Measurements from ENCODE around the gene ALAS1.

The ALAS1 gene

GRCh38 chr3:52221141-52221562 is 23.2 kb downstream of the ALAS1 start:
- DNase-seq (ENCODE audit: low read depth): no peak

GRCh38 chr3:52221563-52222318 is 23.8 kb downstream of the ALAS1 start:
- no peak for DNase-seq (ENCODE audit: low read depth)

DNA sequence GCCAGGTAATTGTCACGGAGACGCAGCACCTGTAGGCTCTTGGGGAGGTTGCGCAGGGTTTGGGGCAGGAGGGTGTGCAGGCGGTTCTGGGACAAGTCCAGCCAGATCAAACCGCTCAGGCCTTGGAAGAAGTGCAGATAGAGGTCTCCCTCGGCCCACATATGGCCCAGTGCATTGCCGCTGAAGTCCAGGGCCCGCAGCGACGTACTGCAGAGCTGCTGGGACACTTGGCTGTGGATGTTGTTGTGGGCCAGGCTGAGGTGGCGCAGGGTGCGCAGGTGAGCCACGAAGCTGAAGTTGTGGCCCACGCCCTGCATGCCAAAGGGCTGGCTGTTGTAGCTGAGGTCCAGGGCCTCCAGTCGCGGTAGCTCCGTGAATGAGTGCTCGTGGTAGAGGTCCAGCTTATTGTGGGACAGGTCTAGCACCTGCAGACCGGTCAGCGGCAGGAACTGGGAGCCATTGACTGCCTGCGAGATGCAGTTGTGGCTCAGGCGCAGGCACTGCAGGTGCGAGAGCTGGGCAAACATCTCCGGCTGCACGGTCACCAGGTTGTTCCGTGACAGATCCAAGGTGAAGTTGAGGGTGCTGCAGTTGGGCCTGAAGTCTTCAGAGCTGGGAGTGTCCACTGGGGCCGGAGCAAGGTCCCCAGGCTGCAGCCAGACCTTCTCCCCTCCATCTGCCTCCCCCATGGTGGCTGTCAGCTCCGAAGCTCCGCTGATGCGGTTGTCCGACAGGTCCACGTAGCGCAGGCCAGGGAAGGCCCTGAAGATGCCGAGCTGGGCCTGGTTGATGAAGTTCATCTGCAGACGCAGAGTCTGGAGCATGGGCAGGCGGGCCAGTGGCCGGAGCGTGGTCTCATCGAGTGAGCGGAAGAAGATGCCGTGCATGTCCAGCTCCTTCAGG is 24.6 kb downstream of the ALAS1 start:
- DNase-seq (ENCODE audit: low read depth): no peak

DNA sequence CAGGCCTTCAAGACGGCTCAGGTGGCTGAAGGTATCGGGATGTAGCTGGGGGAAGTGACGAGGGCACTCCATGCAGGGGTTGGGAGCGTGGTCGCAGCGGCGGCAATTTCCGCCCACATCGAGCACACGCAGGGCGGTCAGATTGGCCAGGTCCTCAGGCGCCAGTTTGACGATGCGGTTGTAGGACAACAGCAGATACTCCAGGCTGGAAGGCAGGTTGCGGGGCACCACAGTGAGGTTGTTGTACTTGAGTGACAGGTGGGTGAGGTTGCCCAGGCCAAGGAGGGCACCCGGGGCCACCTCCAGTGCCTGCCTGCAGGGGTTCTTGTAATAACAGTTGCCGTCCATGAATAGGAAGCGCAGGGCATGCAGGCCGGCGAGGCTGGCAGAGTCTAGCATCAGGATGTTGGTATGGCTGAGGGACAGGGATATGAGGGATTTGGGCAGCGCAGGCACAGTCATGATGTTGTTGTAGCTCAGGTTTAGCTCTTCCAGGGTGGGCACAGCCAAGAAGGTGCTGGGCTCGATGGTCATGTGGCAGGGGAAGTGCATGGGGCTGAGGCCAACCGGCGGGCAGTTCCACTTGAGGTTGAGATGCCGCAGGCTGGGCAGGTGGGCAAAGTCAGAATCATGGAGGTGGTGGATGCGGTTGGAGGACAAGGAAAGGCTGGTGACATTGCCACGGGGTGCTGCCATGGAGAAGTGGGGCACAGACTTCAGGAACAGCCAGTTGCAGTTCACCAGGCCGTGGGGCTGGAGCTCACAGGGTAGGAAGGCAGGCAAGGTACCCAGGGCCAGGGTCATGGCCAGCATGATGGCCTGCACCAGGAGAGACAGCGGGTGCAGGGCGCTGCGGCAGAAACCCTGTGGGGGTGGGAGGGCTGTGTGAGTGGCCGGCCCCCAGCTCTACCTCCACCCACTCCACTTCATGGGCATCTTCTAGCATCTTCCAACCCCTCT is 25.8 kb downstream of the ALAS1 start:
- no peak for DNase-seq (ENCODE audit: low read depth)

DNA sequence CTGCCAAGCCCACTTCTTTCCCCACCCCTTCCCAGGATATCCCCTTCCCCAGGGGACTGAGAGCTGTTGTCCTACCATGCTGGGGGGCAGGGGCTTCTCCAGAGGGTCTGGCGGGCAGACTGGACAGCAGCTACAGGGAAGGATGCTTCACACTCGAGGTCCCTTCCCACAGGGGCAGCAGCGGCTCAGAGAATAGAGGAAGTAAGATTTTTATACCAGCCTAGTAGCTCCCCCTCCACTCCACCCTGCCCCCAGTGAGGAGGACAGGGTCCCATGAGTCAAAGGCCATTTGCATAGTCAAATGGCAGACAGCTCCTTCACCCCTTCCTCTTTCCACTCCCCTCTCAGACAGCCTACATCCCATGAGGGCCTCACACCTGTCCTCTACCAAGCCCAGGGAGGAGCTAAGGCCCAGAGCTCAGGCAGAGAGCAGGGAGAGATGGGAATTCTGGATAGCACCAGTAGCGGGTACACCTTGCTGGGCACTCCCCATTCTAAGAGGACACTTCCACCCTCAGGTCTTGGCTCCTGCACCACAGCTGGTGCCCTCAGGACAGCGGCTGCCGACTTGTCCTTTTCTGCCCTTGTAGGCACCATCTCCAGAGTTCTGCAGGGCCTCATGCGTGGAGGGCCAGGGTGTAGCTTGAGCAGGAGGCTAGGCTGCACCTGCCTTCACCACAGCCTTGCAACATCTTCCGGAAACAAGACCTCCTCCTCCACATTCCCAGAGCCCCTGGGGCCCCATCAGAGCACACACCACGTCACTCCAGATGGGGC is 27.7 kb downstream of the ALAS1 start, which contains the start of gene TLR9:
Gene TLR9, minus strand, starts transcription at position 194 of the 777 bp plus-strand sequence. Its CDS starts 116 bp downstream, at position 78.
- DNase-seq (ENCODE audit: low read depth): no peak

DNA sequence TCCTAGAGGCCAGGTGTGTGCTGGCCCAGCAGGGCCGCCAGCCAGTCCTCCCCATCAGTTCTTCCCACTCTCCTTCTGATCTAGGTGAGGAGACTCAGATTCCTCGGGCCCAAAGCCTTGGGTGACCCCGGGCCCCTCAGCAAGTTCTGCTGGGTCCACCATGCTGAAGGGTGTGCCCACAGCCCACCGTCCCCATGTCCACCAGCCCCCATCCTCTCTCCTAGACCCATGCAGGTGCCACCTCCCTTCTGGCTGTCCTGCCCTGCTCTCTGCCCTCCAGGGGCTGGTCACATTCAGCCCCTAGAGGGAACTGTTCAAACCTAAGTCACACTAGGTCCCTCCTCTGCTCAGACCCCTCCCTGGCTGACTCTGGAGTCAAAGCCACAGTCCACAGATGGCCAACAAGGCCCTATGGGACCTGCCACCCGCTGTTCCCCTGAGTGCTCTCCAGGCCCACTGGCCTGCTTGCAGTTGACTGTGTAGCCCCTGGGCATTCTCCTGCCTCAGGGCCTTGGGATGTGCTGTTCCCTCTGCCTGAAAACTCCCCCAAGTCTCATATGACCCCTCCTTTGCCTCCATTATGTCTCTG is 28.4 kb downstream of the ALAS1 start:
- no peak for DNase-seq (ENCODE audit: low read depth)

DNA sequence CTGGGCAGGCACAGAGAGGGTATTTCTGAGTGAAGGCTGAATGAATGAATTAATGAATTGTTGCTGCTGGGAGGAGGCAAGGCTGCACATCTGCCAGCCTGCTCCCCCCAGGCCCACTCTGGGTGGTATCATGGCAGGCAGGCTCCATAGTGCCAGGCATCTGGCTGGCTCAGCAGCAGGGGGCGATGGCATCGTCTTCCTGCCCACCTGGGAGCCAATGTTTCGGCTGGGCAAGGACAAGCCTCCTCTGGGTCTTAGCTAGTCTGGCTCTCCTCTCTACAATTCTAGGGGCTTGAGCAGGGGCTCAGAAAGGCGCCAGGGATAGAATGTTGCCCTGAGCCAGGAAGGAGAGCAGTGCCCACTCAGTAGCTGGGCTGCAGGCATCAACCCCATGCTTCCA is 29.2 kb downstream of the ALAS1 start:
- no peak for DNase-seq (ENCODE audit: low read depth)

- DNase-seq (ENCODE audit: low read depth): no peak
These were observed 29.8 kb downstream of the ALAS1 start for GRCh38 chr3:52227766-52228165.

DNA sequence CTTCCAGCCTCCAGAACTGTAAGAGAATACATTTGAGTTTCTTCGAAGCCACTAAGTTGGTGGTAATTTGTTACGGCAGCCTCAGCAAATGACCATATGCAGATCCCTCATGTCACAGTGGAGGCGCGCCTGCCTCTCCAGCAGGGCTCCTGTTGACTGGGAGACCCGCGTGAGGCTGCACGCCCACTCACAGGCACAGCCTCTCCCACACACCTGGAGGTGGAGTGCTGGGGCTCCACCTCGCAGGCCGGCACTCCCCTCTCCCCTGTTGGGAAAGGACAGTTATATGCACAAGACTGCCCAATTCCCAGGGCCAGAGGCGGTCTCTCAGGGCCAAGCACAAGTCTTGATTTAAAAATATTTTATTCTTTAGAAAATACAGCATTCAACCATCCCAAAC is 30.3 kb downstream of the ALAS1 start:
- no peak for DNase-seq (ENCODE audit: low read depth)

DNA sequence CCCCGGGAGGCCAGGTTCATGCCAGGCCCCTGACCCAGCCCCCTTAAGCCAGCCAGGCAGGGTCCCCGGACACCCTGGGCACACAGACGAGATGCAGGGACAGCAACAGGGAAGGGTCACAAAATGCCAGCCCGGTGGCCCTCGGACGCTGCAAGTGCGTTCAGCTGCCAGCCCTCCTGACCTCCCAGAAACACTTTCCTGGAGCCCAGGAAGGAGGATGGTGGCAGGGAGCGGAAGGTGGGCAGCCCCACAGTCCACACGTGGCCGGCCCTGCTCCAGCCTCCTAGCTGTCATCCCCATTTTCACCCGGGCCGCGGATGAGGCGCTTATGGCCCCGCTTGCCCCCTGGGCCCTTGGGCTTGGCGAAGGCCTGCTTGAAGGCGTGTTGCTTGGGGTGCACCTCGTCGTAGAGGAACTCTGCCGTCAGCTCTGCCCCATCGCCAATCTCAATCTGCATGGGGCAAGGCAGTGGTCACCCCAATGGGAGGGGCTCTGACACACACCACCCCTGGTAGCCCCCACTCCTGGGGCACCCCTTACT is 30.9 kb downstream of the ALAS1 start:
- no peak for DNase-seq (ENCODE audit: low read depth)

GRCh38 chr3:52229656-52230055 is 31.7 kb downstream of the ALAS1 start:
- no peak for DNase-seq (ENCODE audit: low read depth)

GRCh38 chr3:52230461-52230860 is 32.5 kb downstream of the ALAS1 start:
- no peak for DNase-seq (ENCODE audit: low read depth)

GRCh38 chr3:52230889-52231499 is 33.0 kb downstream of the ALAS1 start:
- DNase-seq (ENCODE audit: low read depth): no peak

DNA sequence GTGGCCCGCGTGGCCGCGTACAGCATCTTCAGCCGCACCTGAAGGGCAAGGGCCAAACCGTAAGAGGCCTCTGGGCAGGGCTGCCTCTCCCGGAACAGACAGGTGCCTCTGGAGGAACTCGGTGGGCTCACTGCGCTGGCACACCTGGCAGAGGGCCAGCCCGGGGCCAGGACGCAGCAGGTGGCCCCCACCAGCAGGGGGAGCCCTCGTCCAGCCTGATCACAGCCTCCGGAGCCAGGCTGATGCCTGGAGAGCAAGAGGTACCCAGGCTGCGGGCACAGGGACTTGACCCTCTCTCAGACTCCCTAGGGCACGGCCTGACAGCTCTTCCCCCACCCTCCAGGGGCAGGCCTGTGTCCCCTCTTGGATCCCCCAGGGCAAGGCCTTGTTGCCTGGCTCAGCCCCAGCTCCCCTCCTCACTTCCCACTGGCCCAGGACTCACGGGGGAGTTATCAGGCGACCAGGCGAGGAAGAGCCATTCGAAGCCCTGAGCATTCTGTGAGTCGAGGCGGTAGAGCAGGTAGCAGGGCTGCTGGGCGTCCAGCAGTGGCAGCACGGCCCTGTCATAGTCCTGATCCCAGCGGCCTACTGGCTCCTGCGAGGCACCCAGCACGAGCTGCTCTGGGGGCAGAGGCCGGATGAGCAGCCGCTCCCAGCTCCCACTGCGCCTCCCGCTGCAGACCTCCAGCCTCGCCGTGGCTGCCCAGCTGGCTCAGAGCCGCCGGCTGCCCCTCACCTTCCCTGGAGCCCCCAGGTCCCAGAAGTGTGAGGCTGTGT is 33.7 kb downstream of the ALAS1 start:
- DNase-seq (ENCODE audit: low read depth): peak; percentile 90

DNA sequence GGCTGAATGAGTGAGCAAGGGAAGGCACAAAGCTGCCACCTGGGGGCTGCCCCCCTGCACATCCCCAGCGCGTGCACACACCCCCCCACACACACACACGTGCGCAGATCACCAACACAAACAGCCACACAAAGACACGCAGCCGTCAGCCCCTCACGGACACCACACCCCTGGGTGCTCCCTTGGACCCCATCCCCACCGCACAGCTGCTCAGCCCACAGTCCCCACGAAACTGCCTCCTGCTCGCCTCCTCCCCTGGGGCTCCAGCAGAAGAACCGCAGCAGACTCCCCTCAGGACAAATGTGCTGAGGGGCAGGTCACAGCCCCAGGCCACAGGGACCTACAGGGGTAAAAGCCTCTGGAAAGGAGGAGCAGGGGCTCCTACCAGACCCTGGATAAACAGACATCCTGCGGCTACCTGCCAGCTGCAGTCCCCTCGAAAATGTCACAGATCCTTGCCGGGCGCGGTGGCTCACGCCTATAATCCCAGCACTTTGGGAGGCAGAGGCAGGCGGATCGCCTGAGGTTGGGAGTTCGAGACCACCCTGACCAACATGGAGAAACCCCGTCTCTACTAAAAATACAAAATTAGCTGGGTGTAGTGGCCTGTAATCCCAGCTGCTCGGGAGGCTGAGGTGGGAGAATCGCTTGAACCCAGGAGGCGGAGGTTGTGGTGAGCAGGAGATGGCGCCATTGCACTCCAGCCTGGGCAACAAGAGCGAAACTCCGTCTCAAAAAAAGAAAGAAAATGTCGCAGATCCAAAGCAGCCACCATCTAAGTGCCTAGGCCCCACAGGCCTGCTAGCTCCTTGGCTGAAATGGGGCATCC is 34.5 kb downstream of the ALAS1 start:
- DNase-seq (ENCODE audit: low read depth): no peak

GRCh38 chr3:52233108-52233591 is 35.2 kb downstream of the ALAS1 start:
- no peak for DNase-seq (ENCODE audit: low read depth)

DNA sequence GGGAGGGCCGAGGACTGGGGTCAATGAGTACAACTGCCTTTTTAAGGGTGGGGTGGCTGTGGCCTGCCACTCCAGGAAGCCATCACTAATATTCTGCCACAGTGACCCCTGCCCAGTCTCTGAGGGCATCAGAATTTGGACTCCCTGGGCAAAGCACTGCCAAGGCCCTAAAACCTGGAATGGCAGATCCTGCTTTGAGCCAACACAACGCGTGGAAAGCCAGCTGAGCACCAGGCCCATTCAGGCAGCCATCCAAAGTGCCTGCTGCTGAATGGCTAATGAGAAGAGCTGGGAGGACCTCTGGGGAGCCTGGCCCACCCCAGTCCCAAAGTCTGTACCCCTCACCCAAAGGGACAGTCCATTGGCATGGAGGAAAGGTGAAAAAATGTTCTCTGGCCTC is 36.0 kb downstream of the ALAS1 start:
- no peak for DNase-seq (ENCODE audit: low read depth)

All from stimulated activated CD8-positive, alpha-beta memory T cell treated with anti-CD3 and anti-CD28 coated beads, Interleukin-15, amount 100 ng/mL, for 24 hours (primary cell).